GM18520 (cell line): ENCODE measurements around the gene SELENOS.

ENCODE experiments used
- ATAC-seq: cut with Tn5 transposase; IDR thresholded peaks from one replicate; pipeline ENCODE4 v1.9.1; 2021; ENCODE audit not compliant: unreplicated experiment

SELENOS gene

DNA sequence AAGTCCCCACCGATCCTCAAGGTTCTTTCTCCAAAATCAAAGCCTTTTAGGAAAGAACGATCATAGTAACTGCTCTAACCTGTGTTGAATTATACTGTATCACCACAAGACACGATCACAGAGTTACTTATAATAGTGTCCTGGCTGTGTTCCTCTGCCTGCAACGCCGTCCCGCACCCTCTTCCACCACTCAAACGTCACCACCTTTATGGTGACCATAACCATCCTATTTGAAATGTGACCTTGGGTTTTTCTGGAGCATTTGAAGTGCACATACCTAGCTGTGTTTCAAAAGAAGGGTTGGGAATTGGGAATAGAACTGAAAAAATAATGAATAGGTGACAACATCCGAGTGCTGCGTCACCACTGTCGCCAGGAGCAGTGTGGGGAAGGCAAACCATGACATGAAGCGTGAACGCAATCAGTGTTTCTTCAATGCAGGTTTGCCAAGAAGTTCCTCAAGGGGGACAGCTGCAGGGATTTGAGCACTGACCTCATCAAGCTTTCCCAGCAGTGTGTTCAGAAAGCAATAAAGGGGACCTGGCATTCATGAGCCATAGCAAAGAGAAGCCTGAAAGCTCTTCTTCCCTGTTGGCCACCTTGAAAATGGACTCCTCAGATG is 769 bp upstream of the SELENOS start:
- ATAC-seq, result no peak

- no peak for ATAC-seq
These were observed 716 bp downstream of the SELENOS start for GRCh38 chr15:101276501-101277037.

GRCh38 chr15:101275018-101275417 is 2.3 kb downstream of the SELENOS start:
- ATAC-seq, result no peak

GRCh38 chr15:101273534-101273933 is 3.8 kb downstream of the SELENOS start:
- no peak for ATAC-seq

GRCh38 chr15:101272584-101272983 is 4.7 kb downstream of the SELENOS start:
- ATAC-seq, result no peak

DNA sequence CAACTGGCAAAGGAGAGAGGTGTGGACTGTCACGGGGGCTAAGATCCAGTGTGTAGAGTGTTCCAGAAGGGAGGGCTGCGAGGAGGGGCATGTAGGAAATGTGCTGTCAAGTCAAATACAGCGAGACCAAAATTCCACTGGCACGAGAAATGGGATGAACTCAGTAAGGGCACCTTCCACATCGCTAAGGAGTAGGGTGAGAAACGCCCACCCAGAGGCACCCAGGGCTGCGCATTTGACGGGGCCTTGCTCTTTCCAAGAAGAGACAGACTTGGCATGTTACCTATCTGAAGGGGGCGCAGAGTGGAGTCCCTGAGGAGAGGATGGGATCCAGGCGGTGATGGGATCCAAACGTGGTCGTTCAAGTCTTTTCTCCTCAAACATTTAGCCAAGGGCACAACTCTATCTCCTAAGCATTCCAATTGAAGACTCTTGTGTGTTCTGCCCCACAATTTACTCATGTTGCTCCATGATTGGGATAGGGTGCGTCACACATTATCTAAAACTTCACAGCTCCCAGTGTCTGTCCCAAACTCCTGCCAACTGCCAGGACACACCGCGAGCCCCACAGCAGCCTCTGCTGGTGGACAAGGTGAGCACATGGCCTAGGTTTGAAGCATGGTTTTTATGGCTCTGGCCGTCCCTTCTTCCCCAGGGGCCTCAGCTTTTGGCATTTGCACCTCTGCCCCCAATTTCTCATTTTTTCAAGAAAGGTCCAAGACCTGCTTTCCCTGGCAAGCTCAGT is 7.6 kb downstream of the SELENOS start:
- ATAC-seq, result no peak

GRCh38 chr15:101267320-101268104 is 9.8 kb downstream of the SELENOS start:
- no peak for ATAC-seq

GRCh38 chr15:101266787-101267186 is 10.5 kb downstream of the SELENOS start:
- ATAC-seq, result no peak

DNA sequence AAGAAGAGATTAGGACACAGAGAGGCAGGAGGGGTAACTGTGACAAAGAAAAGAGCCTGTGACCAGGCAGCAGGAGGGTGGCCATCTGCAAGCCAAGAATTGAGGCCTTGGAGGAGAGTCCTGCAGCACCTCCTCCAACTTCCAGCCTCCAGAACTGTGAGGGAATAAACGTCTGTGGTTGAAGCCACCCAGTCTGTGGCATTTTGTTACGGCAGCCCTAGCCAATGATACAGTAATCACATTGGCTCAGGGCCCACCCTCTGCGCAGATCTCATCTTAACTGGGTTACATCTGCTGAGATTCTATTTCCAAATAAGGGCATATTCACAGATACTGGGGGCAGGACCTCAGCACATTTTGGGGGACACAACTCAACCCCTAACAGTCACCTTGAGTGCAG is 11.3 kb downstream of the SELENOS start:
- no peak for ATAC-seq

DNA sequence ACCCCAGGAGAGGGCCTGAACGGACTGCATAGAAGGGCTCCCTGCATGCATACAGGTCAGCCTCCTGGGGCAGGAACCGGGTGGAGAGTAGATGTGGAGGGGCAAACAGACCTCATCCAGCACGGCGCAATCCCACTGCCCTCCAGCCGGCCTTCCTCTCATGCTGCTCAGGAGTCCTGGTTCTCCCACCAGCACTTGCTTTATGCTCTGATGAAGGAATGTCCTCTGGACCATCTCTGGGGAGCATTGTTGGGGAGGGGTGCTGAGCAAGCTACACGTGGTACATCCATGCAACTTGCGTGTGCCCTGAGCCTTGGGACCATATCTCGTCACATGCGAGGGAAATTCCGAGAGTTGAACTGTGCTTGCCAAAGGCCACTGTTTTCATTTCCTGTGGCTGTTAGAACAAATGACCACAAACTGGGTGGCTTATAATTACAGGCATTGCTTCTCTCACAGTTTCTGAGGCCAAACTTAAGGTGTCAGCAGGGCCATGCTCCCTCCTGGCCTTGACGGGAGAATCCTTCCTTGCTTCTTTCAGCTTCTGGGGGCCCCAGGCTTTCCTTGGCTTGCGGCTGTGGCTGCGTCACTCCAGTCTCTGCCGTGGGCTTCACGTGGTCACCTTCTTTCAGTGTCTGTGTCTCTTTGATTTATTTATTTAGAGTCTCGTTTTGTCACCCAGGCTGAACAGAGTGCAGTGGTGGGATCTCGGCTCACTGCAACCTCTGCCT is 12.2 kb downstream of the SELENOS start:
- no peak for ATAC-seq

GRCh38 chr15:101264011-101264410 is 13.3 kb downstream of the SELENOS start:
- ATAC-seq, result no peak

GRCh38 chr15:101262551-101262950 is 14.7 kb downstream of the SELENOS start:
- no peak for ATAC-seq

GRCh38 chr15:101258238-101259144 is 18.8 kb downstream of the SELENOS start:
- ATAC-seq, result no peak

DNA sequence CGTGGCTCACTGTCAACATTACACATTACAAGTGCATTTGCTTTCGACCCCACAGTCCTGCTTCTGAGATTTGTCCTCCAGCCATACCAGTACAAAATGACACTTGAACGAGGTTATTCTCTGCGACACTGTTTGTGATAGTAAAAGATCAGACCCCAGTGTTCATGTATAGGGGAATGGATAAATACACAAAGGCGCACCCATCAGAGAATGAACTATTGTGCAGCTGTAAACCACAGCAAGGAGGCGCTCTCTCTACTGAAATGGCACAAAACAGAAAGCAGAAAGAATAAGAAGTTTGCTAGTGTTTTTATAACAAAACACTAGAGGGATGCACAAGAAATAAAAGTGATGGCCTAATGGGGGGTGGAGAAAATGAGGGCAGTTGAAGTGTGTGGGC is 20.5 kb downstream of the SELENOS start:
- no peak for ATAC-seq

DNA sequence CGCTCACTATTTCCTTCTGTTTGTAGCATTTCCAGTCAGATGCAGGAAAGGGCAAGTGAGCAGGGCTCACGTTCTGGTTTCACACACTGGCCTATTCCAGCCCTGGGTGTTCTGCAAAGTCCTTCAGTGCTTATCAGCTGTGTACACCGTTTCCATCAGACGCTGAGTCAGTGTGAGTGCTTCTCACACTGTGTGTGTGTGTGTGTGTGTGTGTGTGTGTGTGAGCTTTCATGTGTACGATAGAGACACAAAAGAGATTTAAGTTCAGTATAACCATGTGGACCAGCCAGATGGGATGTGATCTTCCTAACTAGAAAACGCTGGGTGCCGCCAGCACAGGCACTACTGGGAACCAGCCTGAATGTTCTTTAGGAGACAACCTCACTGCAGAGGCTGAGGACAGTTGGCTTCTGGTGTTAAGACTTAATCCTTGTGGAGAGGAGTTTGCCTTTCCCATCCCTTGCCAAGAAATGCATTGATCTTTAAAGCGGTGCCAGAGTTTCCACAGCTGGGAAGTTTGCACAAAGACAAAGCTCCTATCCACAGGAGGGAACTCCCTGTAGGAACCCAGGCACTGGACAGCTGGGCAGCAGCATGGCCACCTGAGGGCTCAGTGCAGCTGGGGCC is 21.6 kb downstream of the SELENOS start:
- no peak for ATAC-seq

DNA sequence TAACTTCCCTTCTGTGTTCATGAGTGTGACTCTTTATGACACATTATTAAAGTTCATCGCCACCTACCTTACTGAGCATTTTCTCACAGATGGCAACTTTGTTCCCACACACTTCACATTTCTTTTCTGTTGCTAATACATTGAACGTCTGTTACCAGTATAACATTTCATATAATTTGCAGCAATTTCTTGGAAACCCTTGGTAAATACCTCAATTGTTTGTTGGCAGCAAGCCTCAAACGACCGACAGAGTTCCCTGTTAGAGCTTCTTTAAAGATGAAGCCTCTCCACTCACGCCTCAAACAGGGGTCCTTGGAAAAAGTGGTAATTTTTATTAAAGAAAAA is 22.3 kb downstream of the SELENOS start:
- no peak for ATAC-seq

GRCh38 chr15:101254157-101255050 is 22.9 kb downstream of the SELENOS start:
- no peak for ATAC-seq

GRCh38 chr15:101252836-101253235 is 24.4 kb downstream of the SELENOS start:
- ATAC-seq, result no peak
